HFF-Myc (cell line): ENCODE data around the gene MST1.
A peak's percentile ranks its signal among the peaks of the same experiment; 100 is the strongest.

Experiments used
- DNase-seq: peaks from one replicate; pipeline ENCODE4 v3.0.0-alpha.2; 2011; ENCODE audit warnings: low read depth; ENCODE audit errors: extremely low read depth
- H3K4me3 ChIP-seq: replicated peaks from 2 replicates; pipeline ENCODE4 v1.5.1; 2011; ENCODE audit warnings: low read depth, mild to moderate bottlenecking, control low read depth, low read length
- CTCF ChIP-seq: IDR thresholded peaks from 2 replicates; pipeline ENCODE4 v1.5.1; 2012; ENCODE audit warnings: mild to moderate bottlenecking, low read depth, low read length, control low read depth; ENCODE audit errors: missing control alignments

The MST1 gene

GRCh38 chr3:49722896-49723295 lies 33.6 kb upstream of the MST1 start:
- no peak for TF ChIP-seq CTCF
- DNase-seq: no peak
- peak overlapping the region; percentile 92 for H3K4me3 ChIP-seq

GRCh38 chr3:49721896-49722781 lies 32.9 kb upstream of the MST1 start:
- no peak for TF ChIP-seq CTCF

GRCh38 chr3:49721596-49721895 lies 32.3 kb upstream of the MST1 start:
- no peak for TF ChIP-seq CTCF
- no peak overlapping the region for H3K4me3 ChIP-seq
- no peak for DNase-seq

More at GRCh38 chr3:49721896-49722781, 32.9 kb upstream of the MST1 start:
- no peak for DNase-seq
- peak overlapping the region; percentile 92 for H3K4me3 ChIP-seq

DNA sequence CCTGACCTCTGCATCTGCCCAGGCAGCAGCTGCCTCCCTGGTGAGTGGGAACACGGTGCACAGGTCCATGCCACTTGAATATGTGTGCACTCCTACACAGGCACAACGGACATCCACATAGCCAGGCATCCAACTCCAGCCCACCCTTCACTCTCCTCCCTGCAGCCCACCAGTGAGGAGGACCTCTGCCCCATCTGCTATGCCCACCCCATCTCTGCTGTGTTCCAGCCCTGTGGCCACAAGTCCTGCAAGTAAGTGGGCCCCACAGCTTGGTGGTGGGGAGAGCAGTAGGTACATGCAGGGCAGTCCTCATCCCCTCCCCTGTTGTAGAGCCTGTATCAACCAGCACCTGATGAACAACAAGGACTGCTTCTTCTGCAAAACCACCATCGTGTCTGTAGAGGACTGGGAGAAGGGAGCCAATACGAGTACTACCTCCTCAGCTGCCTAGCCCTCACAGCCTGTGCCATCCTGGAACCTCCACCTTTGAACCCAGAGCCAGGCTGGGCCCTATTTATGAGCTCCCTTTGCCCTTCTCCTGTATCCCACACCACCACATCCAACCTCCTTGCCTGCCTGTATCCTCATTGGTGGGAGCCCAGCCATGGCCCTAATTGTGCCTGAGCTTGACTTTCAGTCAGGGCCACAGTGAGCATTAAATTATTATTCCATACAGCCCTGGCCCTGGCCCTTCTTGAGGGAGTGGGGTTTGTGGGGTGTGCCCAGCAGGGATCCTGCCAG lies 31.8 kb upstream of the MST1 start:
- no peak for DNase-seq
- no peak overlapping the region for H3K4me3 ChIP-seq
- TF ChIP-seq CTCF: no peak

- peak within 1 kb of the TSS; percentile 34 for H3K4me3 ChIP-seq
- DNase-seq: peak; percentile 75
Measured at GRCh38 chr3:49719214-49719884, 30.1 kb upstream of the MST1 start, which contains the start of gene AMIGO3. Gene AMIGO3 (minus strand): TSS chr3:49719684. CDS start chr3:49719465, 219 bp downstream.

More at GRCh38 chr3:49719214-49719884, 30.1 kb upstream of the MST1 start, which contains the start of gene AMIGO3:
- TF ChIP-seq CTCF: no peak
